Measurements from ENCODE around the gene SULT1E1. TPM values are rescaled to one million over a fixed set of nuclear protein-coding genes. Genes with fewer than 3 reads are reported as not detected.
"Not testable (repeated sequence)": the region's sequence is repeated elsewhere in the genome, so short reads cannot be mapped to it uniquely, and the experiment has no call there.

The SULT1E1 gene
- total RNA-seq, 1 donor from 2014 or later, result 1.4 TPM

- no peaks in the 10 kb centered on the region for H3K9me3 ChIP-seq
- no peak overlapping the region for H3K4me3 ChIP-seq
- TF ChIP-seq CTCF (IDR thresholded peaks at IDR 0.05), result no peak
- no peaks in the 10 kb centered on the region for H3K27me3 ChIP-seq
- intact Hi-C loops (cut with DNase I), result no loop called here
- DNase-seq (no peak), ATAC-seq (peak; percentile 35)
- no peaks in the 10 kb centered on the region for H3K36me3 ChIP-seq
- no peaks in the 10 kb centered on the region for H3K4me1 ChIP-seq
- no peak overlapping the region for H3K27ac ChIP-seq
Observed at GRCh38 chr4:69830560-69831269, 29.2 kb downstream of the SULT1E1 start.

GRCh38 chr4:69830192-69830559 lies 29.8 kb downstream of the SULT1E1 start:
- Histone ChIP-seq H3K27me3 (no peaks in the 10 kb centered on the region), H3K27ac (no peak overlapping the region), H3K4me1 (no peaks in the 10 kb centered on the region), H3K9me3 (no peaks in the 10 kb centered on the region), H3K36me3 (no peaks in the 10 kb centered on the region), H3K4me3 (no peak overlapping the region)
- ATAC-seq (no peak), DNase-seq (no peak)
- TF ChIP-seq CTCF (IDR thresholded peaks at IDR 0.05), result no peak
- intact Hi-C loops (cut with DNase I), result no loop called here

DNA sequence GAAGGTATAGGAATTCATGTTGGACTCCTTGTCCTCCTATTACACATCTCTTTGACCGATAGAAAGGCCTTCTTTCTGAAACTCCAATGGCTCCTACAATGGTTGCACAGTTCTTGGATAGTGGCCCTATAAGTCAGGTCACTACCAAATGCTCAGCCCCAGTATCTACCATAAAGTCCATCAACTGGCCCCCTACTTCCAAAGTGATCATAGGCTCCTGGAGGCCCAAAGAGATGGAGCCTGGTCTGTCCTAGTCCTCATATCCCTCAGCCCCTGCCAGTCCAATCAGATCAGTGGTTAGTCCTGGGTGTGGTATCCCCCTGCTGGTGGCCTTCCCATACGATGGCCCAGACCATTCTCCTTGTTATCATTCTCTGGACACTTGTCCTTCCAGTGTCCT lies 30.3 kb downstream of the SULT1E1 start:
- DNase-seq (no peak), ATAC-seq (no peak)
- Histone ChIP-seq H3K36me3 (no peaks in the 10 kb centered on the region), H3K4me1 (no peaks in the 10 kb centered on the region), H3K4me3 (no peak overlapping the region), H3K27ac (no peak overlapping the region), H3K9me3 (no peaks in the 10 kb centered on the region), H3K27me3 (no peaks in the 10 kb centered on the region)
- TF ChIP-seq CTCF (IDR thresholded peaks at IDR 0.05), result no peak
- intact Hi-C loops (cut with DNase I), result no loop called here

DNA sequence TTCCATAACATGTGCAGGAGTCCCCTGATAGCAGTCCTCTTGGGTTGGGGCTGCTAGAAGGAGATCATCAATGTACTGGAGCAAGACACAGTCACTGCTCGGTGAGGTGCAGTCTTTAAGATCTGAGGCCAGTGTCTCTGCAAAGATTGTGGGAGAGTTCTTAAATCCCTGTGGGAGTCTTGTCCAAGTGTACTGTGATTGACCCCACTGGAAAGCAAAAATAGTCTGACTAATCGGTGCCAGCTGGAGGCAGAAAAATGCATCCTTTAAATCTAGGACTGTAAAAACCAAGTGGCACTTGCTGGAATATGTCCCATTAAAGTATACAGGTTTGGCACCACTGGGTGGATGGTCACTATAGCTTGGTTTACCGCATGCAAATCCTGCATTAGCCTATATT lies 31.1 kb downstream of the SULT1E1 start:
- no peaks in the 10 kb centered on the region for H3K27me3 ChIP-seq
- no peaks in the 10 kb centered on the region for H3K36me3 ChIP-seq
- H3K27ac ChIP-seq, result no peak overlapping the region
- no peak overlapping the region for H3K4me3 ChIP-seq
- no peaks in the 10 kb centered on the region for H3K4me1 ChIP-seq
- no peaks in the 10 kb centered on the region for H3K9me3 ChIP-seq
- ATAC-seq (no peak), DNase-seq (no peak)
- intact Hi-C loops (cut with DNase I), result no loop called here
- no peak for TF ChIP-seq CTCF (IDR thresholded peaks at IDR 0.05)

DNA sequence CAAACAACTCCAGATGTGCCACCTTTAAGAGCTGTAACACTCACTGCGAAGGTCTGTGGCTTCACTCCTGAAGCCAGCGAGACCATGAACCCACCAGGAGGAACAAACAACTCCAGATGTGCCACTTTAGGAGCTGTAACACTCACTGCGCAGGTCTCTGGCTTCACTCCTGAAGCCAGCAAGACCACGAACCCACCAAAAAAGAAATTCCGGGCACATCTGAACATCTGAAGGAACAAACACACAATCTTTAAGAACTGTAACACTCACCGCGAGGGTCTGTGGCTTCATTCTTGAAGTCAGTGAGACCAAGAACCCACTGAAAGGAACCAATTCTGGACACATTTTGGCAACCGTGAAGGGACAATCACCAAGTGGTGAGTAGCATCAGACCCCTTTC lies 34.9 kb downstream of the SULT1E1 start:
- H3K4me3 ChIP-seq; H3K9me3 ChIP-seq; H3K36me3 ChIP-seq; ATAC-seq; H3K27ac ChIP-seq; H3K4me1 ChIP-seq; DNase-seq; H3K27me3 ChIP-seq; intact Hi-C loops (cut with DNase I): not testable (repeated sequence)

- intact Hi-C loops (cut with DNase I), result no loop called here
- TF ChIP-seq CTCF (IDR thresholded peaks at IDR 0.05), result peak; percentile 54
- Histone ChIP-seq H3K36me3 (no peaks in the 10 kb centered on the region), H3K9me3 (no peaks in the 10 kb centered on the region), H3K4me1 (no peaks in the 10 kb centered on the region), H3K4me3 (no peak overlapping the region), H3K27me3 (no peaks in the 10 kb centered on the region), H3K27ac (no peak overlapping the region)
- DNase-seq, result peak; percentile 76
- ATAC-seq, result peak; percentile 98
Observed at GRCh38 chr4:69823481-69824186, 36.3 kb downstream of the SULT1E1 start.

All from upper lobe of right lung (tissue), 1 donor.